Thoracic aorta (tissue), 2 donors: ENCODE data around the gene PRR11. TPM values are rescaled to one million over a fixed set of nuclear protein-coding genes. Genes with fewer than 3 reads are reported as not detected.

Experiments
- ATAC-seq: fragments of 150-250 bp; one replicate; pipeline ENCODE4 v1.8.0; 2017; ENCODE audit warnings: low read depth; ENCODE audit not compliant: insufficient number of reproducible peaks, low FRiP score
- DNase-seq: peaks from one replicate; pipeline ENCODE4 v3.0.0-alpha.2; 2020; ENCODE audit warnings: low spot score
- H3K27ac ChIP-seq, 2 donors: fragments of 200-600 bp; sonication (generic); 1 replicate in 1 of 2; 2 replicates in 1 of 2; pipeline ENCODE4 v1.5.1; 2016; ENCODE audit warnings: mild to moderate bottlenecking in 2 of 2, moderate library complexity in 2 of 2
- H3K27me3 ChIP-seq: fragments of 200-600 bp; sonication (generic); replicated peaks from 2 replicates; pipeline ENCODE4 v1.6.0; 2016; ENCODE audit warnings: mild to moderate bottlenecking; ENCODE audit not compliant: insufficient read depth
- H3K36me3 ChIP-seq: fragments of 200-600 bp; sonication (generic); one replicate; pipeline ENCODE4 v1.5.1; 2016
- H3K4me1 ChIP-seq, 2 donors: fragments of 200-600 bp; sonication (generic); 1 replicate in 1 of 2; 2 replicates in 1 of 2; pipeline versions ENCODE4 v1.5.1 to v1.6.0; 2016; ENCODE audit warnings: low read depth in 2 of 2, mild to moderate bottlenecking in 1 of 2; ENCODE audit not compliant: control insufficient read depth in 1 of 2
- H3K4me3 ChIP-seq: fragments of 200-600 bp; sonication (generic); 2 replicates; pipeline ENCODE4 v1.5.1; 2016; ENCODE audit warnings: mild to moderate bottlenecking
- H3K9me3 ChIP-seq: fragments of 200-600 bp; sonication (generic); 2 replicates; pipeline ENCODE4 v1.5.1; 2016
- CTCF ChIP-seq: fragments of 200-600 bp; sonication (generic); IDR thresholded peaks from one replicate; pipeline ENCODE4 v1.5.1; 2019; ENCODE audit warnings: antibody characterized with exemption
- total RNA-seq, 2 donors: library from RNA; depleted of rRNA; stranded (reverse); fragments of >200 nt; gene quantifications; one replicate each; pipeline versions ENCODE4 v1.1.0 to v1.2.3, GENCODE V29; 2016

The PRR11 gene
- under 1 TPM in 1 of 2 donors, not detected in 1; 0.71 TPM for total RNA-seq

DNA sequence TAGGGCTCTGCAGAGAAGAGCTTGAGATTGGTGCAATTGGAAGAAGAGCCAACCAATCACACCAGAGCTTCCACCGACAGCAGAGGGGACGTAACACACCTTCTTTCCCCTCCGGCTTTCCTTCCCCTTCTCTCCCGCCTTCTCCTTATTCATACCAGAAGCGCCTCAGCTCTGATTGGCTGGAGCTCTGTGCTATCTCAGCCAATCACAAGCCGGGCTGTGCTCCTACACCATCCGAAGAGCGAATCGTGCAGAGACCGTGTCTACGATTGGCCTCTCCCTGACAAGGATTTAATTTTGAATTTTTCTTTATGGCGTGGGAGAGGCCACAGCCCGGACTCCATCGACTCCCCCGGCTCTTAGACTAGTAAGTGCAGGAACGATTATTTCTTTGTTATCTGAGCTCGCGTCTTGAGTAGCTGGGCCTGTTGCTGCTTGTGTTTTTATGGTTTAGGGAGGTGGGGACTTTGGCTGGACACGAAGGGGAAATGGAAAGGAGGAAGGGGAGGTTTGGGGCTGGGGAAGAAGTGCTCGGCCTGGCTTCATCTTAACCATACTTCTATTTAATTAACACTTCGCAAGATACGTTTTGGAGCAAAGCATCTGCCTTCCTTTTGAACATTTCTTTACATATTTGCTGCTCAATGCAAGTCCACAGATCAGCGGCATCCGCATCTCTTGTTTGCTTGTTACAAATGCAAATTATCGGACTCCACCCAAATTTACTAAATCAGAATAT is at the start of gene PRR11:
Gene PRR11 (plus strand): TSS at position 308 of the 739 bp plus-strand sequence. CDS start 14,007 bp downstream, outside the sequence.
- ATAC-seq (peak; percentile 99), DNase-seq (peak; percentile 94)
- no peak for TF ChIP-seq CTCF
- H3K4me1 ChIP-seq = peaks cover 8 to 18% of the 10 kb centered on the region in 2 donors
- no peaks in the 10 kb centered on the region for H3K27me3 ChIP-seq
- H3K27ac ChIP-seq = peak within 1 kb of the TSS; percentile 72 to 86
- H3K36me3 ChIP-seq = no peaks in the 10 kb centered on the region
- no peaks in the 10 kb centered on the region for H3K9me3 ChIP-seq
- peak within 1 kb of the TSS; percentile 82 for H3K4me3 ChIP-seq

DNA sequence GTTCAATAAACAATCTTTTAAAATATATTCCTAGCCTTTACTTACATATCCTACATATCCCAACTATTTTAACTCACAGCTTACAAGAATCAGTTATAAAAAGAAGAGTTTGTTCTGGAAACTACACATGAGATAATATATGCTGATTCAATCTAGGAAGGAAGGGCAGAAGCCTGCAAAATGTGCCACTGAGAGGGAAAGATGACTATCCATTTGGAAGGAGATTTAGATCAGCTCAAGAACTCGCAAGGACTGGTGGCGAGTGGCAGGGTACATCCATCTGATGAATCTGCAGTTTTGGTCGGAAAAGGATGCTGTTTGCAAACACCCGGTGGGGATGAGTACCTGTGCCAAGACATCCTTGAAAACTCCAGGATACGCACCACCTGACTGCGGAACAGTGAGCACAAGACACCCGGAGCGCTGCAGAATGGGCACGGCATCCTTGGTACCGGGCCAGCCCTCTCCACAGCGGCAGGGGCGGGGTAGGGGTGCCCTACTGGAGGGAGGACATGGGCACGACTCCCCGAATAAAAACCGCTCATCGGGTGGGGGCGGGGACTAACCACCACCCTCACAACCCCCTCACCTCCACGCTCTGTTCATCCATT is 49.6 kb upstream of the PRR11 start:
- DNase-seq (peak; percentile 5), ATAC-seq (no peak)
- peak overlapping the region; percentile 93 for H3K4me3 ChIP-seq
- H3K4me1 ChIP-seq = peaks cover 18 to 34% of the 10 kb centered on the region in 2 donors
- no peaks in the 10 kb centered on the region for H3K36me3 ChIP-seq
- H3K27ac ChIP-seq = peak overlapping the region; percentile 80 to 92
- no peak for TF ChIP-seq CTCF
- H3K9me3 ChIP-seq = no peaks in the 10 kb centered on the region
- H3K27me3 ChIP-seq = no peaks in the 10 kb centered on the region

DNA sequence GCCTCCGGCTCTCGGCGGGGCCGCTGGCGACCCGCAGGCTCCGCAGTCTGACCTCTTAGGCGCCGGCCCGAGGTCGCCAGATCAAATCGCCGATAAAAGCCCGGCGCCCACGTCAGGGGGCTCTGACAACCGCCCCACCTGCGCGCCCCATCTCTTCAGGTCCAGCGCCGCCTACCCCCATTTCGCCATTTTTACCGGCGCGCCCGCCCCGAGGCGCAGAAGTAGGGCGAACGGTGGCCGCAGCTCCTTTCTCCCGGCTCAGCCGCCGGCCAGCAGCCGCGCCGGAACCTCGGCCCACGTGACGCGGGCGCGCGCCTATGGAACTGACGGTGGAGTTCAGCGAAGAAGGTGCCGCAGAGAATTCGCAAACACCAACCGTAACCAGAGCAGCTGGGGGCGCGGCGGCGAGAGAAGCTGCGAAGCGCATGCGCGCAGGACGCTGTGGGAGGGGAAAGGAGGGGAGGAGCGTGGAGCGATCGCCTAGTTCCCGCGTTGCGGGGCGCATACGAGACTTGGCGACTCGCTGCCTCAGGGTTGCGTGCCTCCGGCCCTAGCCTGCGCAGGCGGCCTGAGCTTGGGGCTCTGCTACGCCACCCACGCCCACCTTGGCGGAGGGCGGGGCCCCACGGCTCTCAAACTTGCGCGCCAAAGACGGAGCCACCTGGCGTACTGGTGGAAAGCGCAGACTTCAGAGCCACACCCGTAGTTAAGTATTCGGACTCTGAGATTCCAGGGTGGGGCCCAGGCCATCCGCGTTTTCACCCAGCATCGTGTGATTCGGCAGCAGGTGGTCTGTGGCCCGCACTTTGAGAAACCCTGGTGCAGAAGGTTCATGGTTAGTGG is 48.9 kb upstream of the PRR11 start, which contains the start of gene TRIM37:
Gene TRIM37 (minus strand): TSS at position 418 of the 843 bp plus-strand sequence. CDS start 419 bp downstream, outside the sequence.
- Histone ChIP-seq H3K4me1 (peaks cover 18 to 34% of the 10 kb centered on the region in 2 donors), H3K27ac (peak within 1 kb of the TSS; percentile 80 to 92), H3K4me3 (peak within 1 kb of the TSS; percentile 93), H3K27me3 (no peaks in the 10 kb centered on the region), H3K9me3 (no peaks in the 10 kb centered on the region), H3K36me3 (no peaks in the 10 kb centered on the region)
- DNase-seq (peak; percentile 80), ATAC-seq (peak; percentile 98)
- no peak for TF ChIP-seq CTCF

GRCh38 chr17:59107306-59107670 is 48.3 kb upstream of the PRR11 start:
- TF ChIP-seq CTCF = no peak
- H3K36me3 ChIP-seq = no peaks in the 10 kb centered on the region
- no peak for ATAC-seq
- H3K27me3 ChIP-seq = no peaks in the 10 kb centered on the region
- no peak for DNase-seq
- H3K9me3 ChIP-seq = no peaks in the 10 kb centered on the region
- peak overlapping the region; percentile 80 to 92 for H3K27ac ChIP-seq
- H3K4me1 ChIP-seq = peaks cover 18 to 34% of the 10 kb centered on the region in 2 donors
- peak overlapping the region; percentile 93 for H3K4me3 ChIP-seq
